ENCODE measurements around the gene SMIM28.
A peak's percentile ranks its signal among the peaks of the same experiment; 100 is the strongest.

SMIM28 gene

DNA sequence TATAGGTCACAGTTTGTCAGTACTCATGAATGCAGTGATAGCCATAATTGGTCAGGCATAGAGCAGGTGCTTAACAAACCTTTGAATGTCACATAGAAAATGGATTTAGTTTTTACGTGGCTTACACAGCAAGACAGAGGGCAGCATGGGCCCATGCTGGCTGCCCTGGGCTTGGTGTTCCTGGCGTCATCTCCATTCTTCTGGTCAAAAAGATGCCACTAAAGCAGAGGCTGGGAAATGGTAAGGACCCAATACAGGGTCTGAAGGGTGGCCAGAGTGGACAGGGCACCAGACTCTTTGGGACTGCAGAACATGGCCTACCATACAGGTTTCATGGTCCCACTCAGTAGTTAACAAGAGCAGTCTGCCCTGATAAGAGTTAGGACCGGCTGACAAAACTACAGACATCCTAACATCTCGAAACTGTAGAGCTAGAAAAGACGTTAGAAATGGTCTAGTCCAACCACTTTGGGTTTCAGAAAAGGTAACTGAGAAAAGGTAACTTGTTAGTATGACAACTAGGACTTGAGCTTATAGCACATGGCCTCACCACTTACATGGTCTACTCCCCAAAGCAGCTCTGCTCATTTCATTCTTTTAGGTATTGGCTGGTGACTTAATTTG, 48.9 kb downstream of the SMIM28 start:
- DNase-seq (ENCODE audit: low spot score) = no peak
- no peak for ATAC-seq (ENCODE audit: low read depth)
- peaks cover 22% of the 10 kb centered on the region for H3K36me3 ChIP-seq (ENCODE audit: low read depth)
- no peak overlapping the region for H3K27ac ChIP-seq (ENCODE audit: poor library complexity, severe bottlenecking)
- no peaks in the 10 kb centered on the region for H3K9me3 ChIP-seq (ENCODE audit: severe bottlenecking)
- TF ChIP-seq, protein P1, sequence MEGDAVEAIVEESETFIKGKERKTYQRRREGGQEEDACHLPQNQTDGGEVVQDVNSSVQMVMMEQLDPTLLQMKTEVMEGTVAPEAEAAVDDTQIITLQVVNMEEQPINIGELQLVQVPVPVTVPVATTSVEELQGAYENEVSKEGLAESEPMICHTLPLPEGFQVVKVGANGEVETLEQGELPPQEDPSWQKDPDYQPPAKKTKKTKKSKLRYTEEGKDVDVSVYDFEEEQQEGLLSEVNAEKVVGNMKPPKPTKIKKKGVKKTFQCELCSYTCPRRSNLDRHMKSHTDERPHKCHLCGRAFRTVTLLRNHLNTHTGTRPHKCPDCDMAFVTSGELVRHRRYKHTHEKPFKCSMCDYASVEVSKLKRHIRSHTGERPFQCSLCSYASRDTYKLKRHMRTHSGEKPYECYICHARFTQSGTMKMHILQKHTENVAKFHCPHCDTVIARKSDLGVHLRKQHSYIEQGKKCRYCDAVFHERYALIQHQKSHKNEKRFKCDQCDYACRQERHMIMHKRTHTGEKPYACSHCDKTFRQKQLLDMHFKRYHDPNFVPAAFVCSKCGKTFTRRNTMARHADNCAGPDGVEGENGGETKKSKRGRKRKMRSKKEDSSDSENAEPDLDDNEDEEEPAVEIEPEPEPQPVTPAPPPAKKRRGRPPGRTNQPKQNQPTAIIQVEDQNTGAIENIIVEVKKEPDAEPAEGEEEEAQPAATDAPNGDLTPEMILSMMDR (IDR thresholded peaks at IDR 0.05; ENCODE audit: poor library complexity, severe bottlenecking) = no peak
- no peaks in the 10 kb centered on the region for H3K27me3 ChIP-seq (ENCODE audit: insufficient read depth, poor library complexity, severe bottlenecking)
- H3K4me3 ChIP-seq (ENCODE audit: severe bottlenecking) = no peak overlapping the region
- no peaks in the 10 kb centered on the region for H3K4me1 ChIP-seq (ENCODE audit: insufficient read depth, poor library complexity, severe bottlenecking)

DNA sequence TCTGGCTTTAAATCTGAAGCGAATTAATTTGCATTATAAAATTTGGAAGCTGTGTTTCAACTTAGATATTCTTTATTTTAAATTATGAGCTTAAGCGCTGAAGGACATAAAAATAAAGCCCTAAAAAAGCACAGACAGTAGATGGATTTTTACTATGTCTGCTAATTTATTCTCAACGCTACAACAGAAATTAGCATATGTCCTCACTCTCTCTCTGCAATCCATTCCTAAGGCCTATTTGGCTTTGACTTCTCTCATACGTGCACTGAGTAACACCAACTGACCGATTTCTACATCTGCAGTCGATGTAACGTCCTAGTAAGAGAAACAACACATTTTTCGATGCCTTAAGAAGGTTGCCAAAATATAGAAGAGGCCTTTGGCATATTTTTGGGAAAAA, 50.0 kb downstream of the SMIM28 start:
- H3K27me3 ChIP-seq (ENCODE audit: insufficient read depth, poor library complexity, severe bottlenecking) = no peaks in the 10 kb centered on the region
- H3K4me3 ChIP-seq (ENCODE audit: severe bottlenecking) = no peak overlapping the region
- DNase-seq (ENCODE audit: low spot score) (no peak), ATAC-seq (ENCODE audit: low read depth) (no peak)
- H3K36me3 ChIP-seq (ENCODE audit: low read depth) = peaks cover 11% of the 10 kb centered on the region
- H3K27ac ChIP-seq (ENCODE audit: poor library complexity, severe bottlenecking) = no peak overlapping the region
- no peaks in the 10 kb centered on the region for H3K4me1 ChIP-seq (ENCODE audit: insufficient read depth, poor library complexity, severe bottlenecking)
- TF ChIP-seq, protein P1 (IDR thresholded peaks at IDR 0.05; ENCODE audit: poor library complexity, severe bottlenecking) = no peak
- no peaks in the 10 kb centered on the region for H3K9me3 ChIP-seq (ENCODE audit: severe bottlenecking)

DNA sequence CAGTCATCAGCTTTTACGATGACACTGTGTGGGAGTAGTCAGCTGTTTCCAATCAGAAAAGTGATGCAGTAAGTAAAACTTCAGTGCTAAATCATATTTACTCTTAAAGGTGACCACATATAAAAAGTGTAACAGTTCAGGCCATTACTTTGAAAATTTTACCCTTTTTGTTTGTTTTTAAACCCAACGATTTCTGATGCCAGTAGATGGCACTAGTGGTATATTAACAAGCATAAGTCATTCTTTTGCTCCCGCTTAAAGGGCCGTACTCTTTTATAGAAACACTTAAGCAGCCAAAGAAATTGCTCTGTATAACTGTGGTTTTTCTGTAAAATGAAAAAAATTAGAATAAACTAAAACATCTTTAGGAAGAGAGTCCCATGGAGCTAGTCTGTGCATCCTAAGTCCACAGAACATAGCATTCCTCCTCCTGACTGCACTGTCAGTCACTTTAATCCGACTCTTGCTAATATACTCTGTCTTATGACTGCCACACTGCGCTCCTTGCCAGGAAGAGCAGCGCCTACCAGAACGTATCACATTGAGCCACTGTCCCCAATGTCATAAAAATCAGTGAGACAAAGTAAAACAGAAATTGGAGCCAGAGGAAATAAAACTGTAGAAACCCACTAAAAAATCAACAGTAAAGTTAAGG, 51.4 kb downstream of the SMIM28 start:
- ATAC-seq (ENCODE audit: low read depth) = peak; percentile 49; the same call in 1 of the 3 replicates
- no peak for DNase-seq (ENCODE audit: low spot score)
- no peak overlapping the region for H3K4me3 ChIP-seq (ENCODE audit: severe bottlenecking)
- H3K27me3 ChIP-seq (ENCODE audit: insufficient read depth, poor library complexity, severe bottlenecking) = no peaks in the 10 kb centered on the region
- TF ChIP-seq, protein P1 (IDR thresholded peaks at IDR 0.05; ENCODE audit: poor library complexity, severe bottlenecking) = peak; percentile 83
- peaks cover 11% of the 10 kb centered on the region for H3K36me3 ChIP-seq (ENCODE audit: low read depth)
- no peak overlapping the region for H3K27ac ChIP-seq (ENCODE audit: poor library complexity, severe bottlenecking)
- H3K9me3 ChIP-seq (ENCODE audit: severe bottlenecking) = no peaks in the 10 kb centered on the region
- no peaks in the 10 kb centered on the region for H3K4me1 ChIP-seq (ENCODE audit: insufficient read depth, poor library complexity, severe bottlenecking)

DNA sequence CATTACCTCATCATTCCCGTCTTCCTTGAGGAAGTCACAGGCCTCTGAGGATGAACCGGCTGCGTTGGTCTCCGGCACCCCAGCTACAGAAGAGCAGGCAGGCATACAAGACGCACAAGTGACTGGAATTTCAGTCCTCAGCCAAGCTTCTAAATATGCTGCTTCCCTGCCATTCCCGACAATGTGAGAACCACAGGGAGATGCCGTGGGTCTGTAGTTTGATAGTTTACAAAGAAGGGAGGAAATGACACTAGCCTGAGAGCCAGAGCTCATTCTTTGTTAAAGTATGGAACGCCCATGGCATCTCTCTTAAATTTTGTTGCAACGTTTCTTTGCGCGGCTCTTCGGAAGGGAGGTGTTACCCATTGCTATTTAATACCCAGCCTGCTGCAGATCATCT, 52.1 kb downstream of the SMIM28 start:
- H3K9me3 ChIP-seq (ENCODE audit: severe bottlenecking) = no peaks in the 10 kb centered on the region
- no peak overlapping the region for H3K4me3 ChIP-seq (ENCODE audit: severe bottlenecking)
- TF ChIP-seq, protein P1 (IDR thresholded peaks at IDR 0.05; ENCODE audit: poor library complexity, severe bottlenecking) = no peak
- DNase-seq (ENCODE audit: low spot score) (no peak), ATAC-seq (ENCODE audit: low read depth) (no peak)
- no peaks in the 10 kb centered on the region for H3K4me1 ChIP-seq (ENCODE audit: insufficient read depth, poor library complexity, severe bottlenecking)
- no peak overlapping the region for H3K27ac ChIP-seq (ENCODE audit: poor library complexity, severe bottlenecking)
- peaks cover 11% of the 10 kb centered on the region for H3K36me3 ChIP-seq (ENCODE audit: low read depth)
- H3K27me3 ChIP-seq (ENCODE audit: insufficient read depth, poor library complexity, severe bottlenecking) = no peaks in the 10 kb centered on the region
